H9 (cell line): ENCODE results near the gene LRRC7. TPM values are rescaled to one million over a fixed set of nuclear protein-coding genes. Genes with fewer than 3 reads are reported as not detected.

Experiments used
- DNase-seq: peaks from one replicate; pipeline ENCODE4 v3.0.0-alpha.2; 2017
- H2AFZ ChIP-seq: one replicate; pipeline ENCODE4 v1.6.1; 2013; ENCODE audit warnings: mild to moderate bottlenecking, low read length, control low read depth, moderate library complexity
- H2AK5ac ChIP-seq: 2 replicates; pipeline ENCODE4 v1.6.1; 2013; ENCODE audit warnings: low read length, control low read depth, mixed read lengths; ENCODE audit not compliant: insufficient read length
- H2BK120ac ChIP-seq: one replicate; pipeline ENCODE4 v1.6.1; 2013; ENCODE audit warnings: low read depth, mild to moderate bottlenecking, low read length, control low read depth, inconsistent platforms; ENCODE audit not compliant: poor library complexity, severe bottlenecking
- H2BK12ac ChIP-seq: 2 replicates; pipeline ENCODE4 v1.6.1; 2013; ENCODE audit warnings: low read length, control low read depth, mixed read lengths, low read depth; ENCODE audit not compliant: insufficient read length
- H2BK15ac ChIP-seq: 2 replicates; pipeline ENCODE4 v1.6.1; 2013; ENCODE audit warnings: low read depth, low read length, control low read depth
- H2BK20ac ChIP-seq: one replicate; pipeline ENCODE4 v1.6.1; 2013; ENCODE audit warnings: low read depth, mild to moderate bottlenecking, low read length, control low read depth, inconsistent platforms; ENCODE audit not compliant: poor library complexity, severe bottlenecking
- H2BK5ac ChIP-seq: 2 replicates; pipeline ENCODE4 v1.6.1; 2013; ENCODE audit warnings: low read length, control low read depth, mixed read lengths; ENCODE audit not compliant: insufficient read length
- H3K14ac ChIP-seq: 2 replicates; pipeline ENCODE4 v1.6.1; 2013; ENCODE audit warnings: low read length, control low read depth; ENCODE audit not compliant: insufficient read depth
- H3K18ac ChIP-seq: 2 replicates; pipeline ENCODE4 v1.6.1; 2013; ENCODE audit warnings: low read depth, mild to moderate bottlenecking, mixed read lengths, low read length, control low read depth; ENCODE audit not compliant: insufficient read length
- H3K23ac ChIP-seq: 2 replicates; pipeline ENCODE4 v1.6.1; 2013; ENCODE audit warnings: low read length, control low read depth, mixed read lengths, low read depth; ENCODE audit not compliant: insufficient read length
- H3K23me2 ChIP-seq: 2 replicates; pipeline ENCODE4 v1.6.1; 2013; ENCODE audit warnings: low read depth, mild to moderate bottlenecking, mixed read lengths, low read length, control low read depth; ENCODE audit not compliant: insufficient read length, poor library complexity, severe bottlenecking
- H3K27ac ChIP-seq: 2 replicates; pipeline ENCODE4 v1.5.1; 2013; ENCODE audit warnings: low read length, control low read depth, mixed read lengths, low read depth; ENCODE audit not compliant: insufficient read length
- H3K27me3 ChIP-seq: 2 replicates; pipeline ENCODE4 v1.6.1; 2013; ENCODE audit warnings: low read length, control low read depth, inconsistent platforms; ENCODE audit not compliant: insufficient read depth
- H3K4ac ChIP-seq: 2 replicates; pipeline ENCODE4 v1.6.1; 2013; ENCODE audit warnings: low read depth, mild to moderate bottlenecking, control low read depth, inconsistent platforms, low read length, moderate library complexity
- H3K4me1 ChIP-seq: 2 replicates; pipeline ENCODE4 v1.6.1; 2013; ENCODE audit warnings: low read length, control low read depth, inconsistent platforms; ENCODE audit not compliant: insufficient read depth
- H3K4me2 ChIP-seq: 2 replicates; pipeline ENCODE4 v1.6.1; 2013; ENCODE audit warnings: low read length, control low read depth, mixed read lengths; ENCODE audit not compliant: insufficient read length, insufficient read depth
- H3K56ac ChIP-seq: 2 replicates; pipeline ENCODE4 v1.6.1; 2013; ENCODE audit warnings: low read depth, mild to moderate bottlenecking, mixed read lengths, low read length, control low read depth; ENCODE audit not compliant: insufficient read length
- H3K79me1 ChIP-seq: 2 replicates; pipeline ENCODE4 v1.6.1; 2013; ENCODE audit warnings: low read depth, mild to moderate bottlenecking, moderate library complexity, low read length, control low read depth, inconsistent platforms; ENCODE audit not compliant: insufficient read depth, poor library complexity, severe bottlenecking
- H3K79me2 ChIP-seq: 2 replicates; pipeline ENCODE4 v1.6.1; 2013; ENCODE audit warnings: low read length, control low read depth, inconsistent platforms; ENCODE audit not compliant: insufficient read depth
- H3K9ac ChIP-seq: 2 replicates; pipeline ENCODE4 v1.6.1; 2013; ENCODE audit warnings: low read length, control low read depth, mixed read lengths; ENCODE audit not compliant: insufficient read length; ENCODE audit errors: extremely low read depth
- H3K9me3 ChIP-seq: one replicate; pipeline ENCODE4 v1.6.1; 2013; ENCODE audit warnings: low read depth, low read length, inconsistent platforms; ENCODE audit not compliant: control insufficient read depth
- H3T11ph ChIP-seq: one replicate; pipeline ENCODE4 v1.6.1; 2013; ENCODE audit warnings: mild to moderate bottlenecking, low read length, control low read depth, inconsistent platforms
- H4K20me1 ChIP-seq: one replicate; pipeline ENCODE4 v1.6.1; 2013; ENCODE audit not compliant: control insufficient read depth, insufficient read length, insufficient read depth
- H4K5ac ChIP-seq: 2 replicates; pipeline ENCODE4 v1.6.1; 2013; ENCODE audit warnings: low read depth, mild to moderate bottlenecking, mixed read lengths, low read length, control low read depth; ENCODE audit not compliant: insufficient read length
- H4K8ac ChIP-seq: replicated peaks from 2 replicates; pipeline ENCODE4 v1.6.1; 2013; ENCODE audit warnings: low read length, control low read depth, mixed read lengths, low read depth; ENCODE audit not compliant: insufficient read length
- H4K91ac ChIP-seq: 2 replicates; pipeline ENCODE4 v1.6.1; 2013; ENCODE audit warnings: low read depth, mild to moderate bottlenecking, moderate library complexity, mixed read lengths, low read length, control low read depth; ENCODE audit not compliant: insufficient read length
- H3K27ac Mint-ChIP-seq, 3 experiments: 2 replicates in 2 of 3; 3 replicates in 1 of 3; pipeline ENCODE4 v1.8.0; 2020 to 2021; ENCODE audit warnings: mixed read lengths in 3 of 3, mild to moderate bottlenecking in 1 of 3, moderate library complexity in 1 of 3
- H3K27me3 Mint-ChIP-seq: 2 replicates; pipeline ENCODE4 v1.8.0; 2021; ENCODE audit warnings: low read depth, mild to moderate bottlenecking, moderate library complexity, mixed read lengths
- H3K36me3 Mint-ChIP-seq, 3 experiments: 2 replicates in 2 of 3; 3 replicates in 1 of 3; pipeline ENCODE4 v1.8.0; 2020 to 2021; ENCODE audit warnings: low read depth in 3 of 3, mixed read lengths in 3 of 3; ENCODE audit not compliant: insufficient read depth in 1 of 3
- H3K4me1 Mint-ChIP-seq, 2 experiments: 2 replicates each; pipeline ENCODE4 v1.8.0; 2020; ENCODE audit warnings: mixed read lengths in 2 of 2
- H3K4me3 Mint-ChIP-seq, 2 experiments: 2 replicates in 1 of 2; 3 replicates in 1 of 2; pipeline ENCODE4 v1.8.0; 2020 to 2021; ENCODE audit warnings: mild to moderate bottlenecking in 2 of 2, mixed read lengths in 2 of 2, moderate library complexity in 1 of 2
- H3K9me3 Mint-ChIP-seq, 2 experiments: 2 replicates in 1 of 2; 3 replicates in 1 of 2; pipeline ENCODE4 v1.8.0; 2020; ENCODE audit warnings: mild to moderate bottlenecking in 2 of 2, mixed read lengths in 2 of 2, moderate library complexity in 1 of 2
- CTCF ChIP-seq: fragments of 200-600 bp; sonication (generic); conservative IDR thresholded peaks from 3 replicates; pipeline ENCODE4 v1.8.0; 2021; ENCODE audit warnings: antibody characterized with exemption, mild to moderate bottlenecking
- total RNA-seq: library from RNA; stranded (reverse); gene quantifications from 2 replicates; pipeline ENCODE4 v1.2.1, GENCODE V29; 2021

Gene LRRC7
- total RNA-seq, 1 experiment from 2014 or later = not detected

DNA sequence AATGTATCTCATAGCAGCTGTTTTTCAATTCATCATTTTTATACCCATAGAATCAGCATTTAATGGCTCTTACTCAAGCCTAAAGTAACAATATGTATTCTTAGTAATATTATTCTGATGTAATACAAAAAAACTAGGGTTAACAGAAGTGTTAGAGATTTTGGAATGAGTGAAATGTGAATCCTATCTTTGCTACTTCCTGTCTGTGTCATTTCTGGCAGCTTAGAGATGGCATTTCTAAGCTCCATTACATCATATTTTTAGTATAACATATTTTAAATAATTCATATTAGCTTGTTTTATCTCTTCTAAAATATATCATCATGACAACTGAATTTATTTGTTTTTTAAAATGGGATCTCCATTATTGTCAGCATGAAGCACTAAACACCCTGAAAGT, 90.2 kb downstream of the LRRC7 start:
- no peak overlapping the region for H3K4me3 Mint-ChIP-seq
- Histone ChIP-seq H3K14ac (no peak overlapping the region), H3K23ac (no peak overlapping the region), H3K9me3 (no peaks in the 10 kb centered on the region), H2BK12ac (no peak overlapping the region), H4K8ac (no peak overlapping the region), H3K27ac (no peak overlapping the region), H3K4me2 (no peak overlapping the region), H3K4ac (no peak overlapping the region), H2BK20ac (no peak overlapping the region), H3K79me2 (no peaks in the 10 kb centered on the region), H2AK5ac (no peak overlapping the region), H3K79me1 (no peaks in the 10 kb centered on the region), H3K4me1 (no peaks in the 10 kb centered on the region), H3K23me2 (no peaks in the 10 kb centered on the region), H3K18ac (no peak overlapping the region), H3T11ph (no peak overlapping the region), H2AFZ (no peak overlapping the region), H4K91ac (no peak overlapping the region), H2BK15ac (no peak overlapping the region), H3K27me3 (no peaks in the 10 kb centered on the region), H4K20me1 (no peaks in the 10 kb centered on the region), H3K56ac (no peak overlapping the region), H2BK5ac (no peak overlapping the region), H3K9ac (no peak overlapping the region), H2BK120ac (no peak overlapping the region), H4K5ac (no peak overlapping the region)
- no peak for TF ChIP-seq CTCF
- H3K27ac Mint-ChIP-seq = no peak overlapping the region
- H3K9me3 Mint-ChIP-seq = no peaks in the 10 kb centered on the region
- H3K4me1 Mint-ChIP-seq = 0 out of 4 replicates have a peak, but pooled peaks cover 0 to 3% of the 10 kb centered on the region in 2 experiments
- no peaks in the 10 kb centered on the region for H3K36me3 Mint-ChIP-seq
- H3K27me3 Mint-ChIP-seq = no peaks in the 10 kb centered on the region
- DNase-seq = no peak
